Measurements from ENCODE around the gene MYLK4. TPM values are rescaled to one million over a fixed set of nuclear protein-coding genes. Genes with fewer than 3 reads are reported as not detected.

MYLK4 gene
- total RNA-seq = 0.41 TPM

DNA sequence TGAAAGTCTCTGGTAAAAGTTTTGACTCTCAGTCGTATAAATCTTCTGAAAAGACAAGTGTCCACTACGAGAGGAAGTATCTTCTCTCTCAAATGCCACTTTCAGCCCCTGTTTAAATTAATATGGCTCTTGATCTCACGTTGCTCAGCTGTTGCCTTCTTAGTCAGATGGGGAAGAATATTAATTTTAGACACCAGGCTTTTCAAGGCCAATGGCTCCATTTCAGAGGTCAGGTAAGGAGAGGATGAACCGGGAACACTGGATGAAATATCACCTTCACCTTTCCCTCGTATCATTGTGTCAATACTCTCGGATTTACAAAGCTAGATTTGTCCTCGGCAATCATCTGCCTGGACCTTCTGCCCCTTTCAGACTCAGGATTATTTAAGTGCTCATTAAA, at the start of gene MYLK4:
MYLK4 (minus strand) TSS at position 91 of the 400 bp plus-strand sequence. CDS start 1,628 bp downstream, outside the sequence.
- FAIRE-seq (no peak), DNase-seq (ENCODE audit: low spot score in 2 of 2) (no peak)

DNA sequence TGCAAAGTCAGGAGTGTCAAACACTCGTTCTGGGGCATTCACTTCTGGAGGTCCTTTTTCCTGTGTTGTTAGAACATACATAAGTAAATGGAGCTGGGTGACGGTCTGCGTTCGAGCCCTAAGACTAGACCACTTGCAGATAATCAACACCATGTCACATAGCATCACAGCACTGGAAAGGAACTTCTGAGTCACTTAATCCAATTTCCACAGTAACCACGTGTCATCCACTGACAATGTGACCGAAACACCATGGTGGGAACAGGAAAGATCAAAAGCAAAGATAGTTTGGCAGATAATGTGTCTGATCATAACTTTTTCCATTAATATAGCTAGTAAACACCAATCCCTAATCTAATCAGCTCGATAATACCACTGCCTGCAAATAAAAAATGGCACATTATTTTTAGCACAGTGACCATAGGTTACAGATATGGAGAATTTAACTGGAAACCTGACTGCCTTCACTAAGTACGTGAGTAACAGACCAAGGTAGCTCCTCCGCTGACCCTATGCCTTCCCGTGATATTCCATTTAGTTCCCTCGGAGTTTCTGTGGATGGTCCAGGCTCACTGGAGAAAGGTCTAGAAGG, 49.3 kb upstream of the MYLK4 start:
- no peak for FAIRE-seq
- no peak for DNase-seq (ENCODE audit: low spot score in 2 of 2)

DNA sequence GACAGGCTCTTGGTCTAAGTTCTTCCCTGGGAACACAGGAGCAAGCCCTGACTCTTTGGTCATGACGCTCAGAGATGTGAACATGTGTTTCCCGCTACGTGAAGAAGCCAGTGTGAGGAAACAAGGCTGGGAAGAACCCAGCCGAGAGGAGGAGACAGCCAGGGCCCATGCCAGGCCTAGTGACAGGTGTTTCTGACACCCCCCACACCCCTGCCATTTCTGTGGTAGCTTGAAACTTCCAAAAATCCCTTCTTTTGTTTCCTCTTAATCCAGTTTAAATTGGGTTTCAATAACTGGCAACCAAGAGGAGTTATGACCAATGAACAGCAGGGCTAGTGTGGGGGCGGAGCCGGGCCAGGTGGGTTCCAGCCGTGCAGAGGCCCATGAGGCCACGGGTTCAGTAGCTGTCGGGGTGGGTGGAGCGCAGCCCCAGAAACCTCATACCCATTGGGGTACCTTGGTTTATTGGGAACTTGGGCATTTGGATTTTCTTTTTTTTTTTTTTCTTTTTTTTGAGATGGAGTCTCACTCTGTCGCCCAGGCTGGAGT, 47.9 kb upstream of the MYLK4 start:
- no peak for FAIRE-seq
- no peak for DNase-seq (ENCODE audit: low spot score in 2 of 2)

DNA sequence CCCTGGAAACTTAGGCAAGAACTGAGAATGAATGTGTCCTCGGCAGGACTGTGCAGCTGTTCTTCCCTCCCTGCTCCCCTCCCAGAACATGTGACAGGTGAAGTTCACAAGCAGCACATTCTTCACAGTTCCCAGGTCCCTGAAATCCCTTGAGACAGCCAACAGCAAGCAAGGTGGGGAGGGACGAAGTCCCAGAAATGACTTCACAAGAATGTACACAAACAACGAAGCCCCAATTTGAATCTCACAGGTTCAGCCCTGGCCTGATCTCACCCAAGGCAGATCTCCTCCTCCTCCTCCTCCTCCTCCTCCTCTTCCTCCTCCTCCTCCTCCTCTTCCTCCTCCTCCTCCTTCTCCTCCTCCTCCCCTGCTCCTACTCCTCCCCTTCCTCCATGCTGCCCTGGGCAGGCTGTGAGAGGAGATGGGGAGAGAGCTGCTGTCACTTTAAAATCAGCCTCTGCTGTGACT, 46.9 kb upstream of the MYLK4 start:
- no peak for DNase-seq (ENCODE audit: low spot score in 2 of 2)
- no peak for FAIRE-seq

DNA sequence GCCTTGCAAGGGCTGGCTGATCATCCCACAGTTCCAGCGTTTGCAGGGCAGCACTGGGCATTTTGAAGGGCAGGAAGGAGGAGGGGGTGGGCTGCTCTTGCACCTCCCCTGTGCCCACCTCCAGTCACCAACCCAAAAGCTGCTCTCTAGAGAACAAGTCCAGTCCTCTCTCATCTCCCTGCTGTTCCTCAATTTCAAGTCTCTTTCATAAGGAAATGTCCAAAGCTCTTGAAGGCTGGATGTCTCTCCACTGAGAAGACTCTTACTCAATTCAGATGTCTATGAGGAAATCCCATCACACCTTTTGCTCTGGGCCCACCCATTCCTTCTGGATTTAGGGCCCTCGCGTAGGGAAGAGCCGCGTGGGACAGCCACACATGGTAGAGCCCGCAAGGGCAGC, 46.1 kb upstream of the MYLK4 start:
- no peak for DNase-seq (ENCODE audit: low spot score in 2 of 2)
- FAIRE-seq = no peak

DNA sequence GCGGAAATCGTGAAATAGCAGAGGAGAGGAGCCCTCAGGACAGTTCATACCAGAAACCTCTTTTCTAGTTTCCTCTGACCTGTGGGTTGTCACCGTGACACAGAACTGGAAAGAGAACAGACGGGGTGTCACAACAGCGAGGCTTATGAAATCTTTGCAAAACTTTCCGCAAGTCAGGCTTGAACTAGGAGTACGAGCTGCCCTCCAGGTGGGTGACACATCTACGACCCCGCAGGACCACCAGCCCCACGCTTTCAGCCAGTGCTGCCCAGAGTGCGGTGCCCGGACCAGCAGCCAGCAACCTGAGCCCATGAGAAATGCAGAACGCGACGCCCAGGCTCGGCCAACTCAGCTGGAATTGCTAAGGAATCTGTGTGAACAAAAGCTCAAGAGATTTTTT, 45.2 kb upstream of the MYLK4 start:
- no peak for DNase-seq (ENCODE audit: low spot score in 2 of 2)
- FAIRE-seq = no peak

DNA sequence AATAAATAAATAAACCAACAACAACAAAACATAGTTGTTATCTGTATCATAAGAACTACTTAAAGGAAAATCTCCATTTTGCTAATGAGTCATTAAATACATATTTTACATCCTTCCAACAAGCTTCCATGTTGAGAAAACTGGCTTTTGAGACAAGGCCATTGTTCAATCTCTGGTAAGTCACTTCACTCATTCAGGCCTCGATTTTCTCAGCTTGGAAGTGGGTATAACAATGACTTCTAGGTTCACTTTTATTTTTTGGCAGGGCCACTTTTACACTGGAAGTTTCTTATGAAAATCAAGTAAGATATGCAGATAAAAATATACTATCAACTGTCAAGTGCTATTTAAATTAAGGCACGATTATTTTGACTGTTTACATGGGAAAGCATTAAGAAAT, 44.4 kb upstream of the MYLK4 start:
- DNase-seq (ENCODE audit: low spot score in 2 of 2) = no peak
- no peak for FAIRE-seq

DNA sequence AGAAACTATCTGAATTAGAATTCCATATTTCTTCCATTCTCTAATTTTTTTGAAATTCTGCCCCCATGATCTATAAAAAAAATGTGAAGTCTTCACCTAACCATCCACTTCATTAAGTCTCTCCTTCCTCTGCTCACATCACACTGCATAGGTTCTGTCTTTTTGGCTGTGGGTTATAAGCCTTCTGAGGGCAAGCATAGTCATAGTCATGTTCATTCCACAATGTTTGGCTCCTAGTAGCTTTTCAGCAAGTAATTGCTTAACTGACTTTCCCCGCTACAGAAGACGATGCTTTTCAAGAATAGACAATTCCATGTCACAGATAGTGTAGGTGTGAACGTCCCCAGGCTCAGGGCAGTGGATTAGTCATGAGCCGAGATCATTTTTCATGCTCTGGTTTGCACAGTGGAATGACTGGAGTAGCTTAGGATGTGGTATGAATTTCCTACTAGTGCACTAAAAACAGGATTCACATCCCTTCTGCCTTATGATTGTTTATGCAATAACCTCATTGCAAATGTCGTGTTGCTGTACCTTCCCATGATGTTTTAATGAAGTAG, 43.5 kb upstream of the MYLK4 start:
- no peak for FAIRE-seq

DNA sequence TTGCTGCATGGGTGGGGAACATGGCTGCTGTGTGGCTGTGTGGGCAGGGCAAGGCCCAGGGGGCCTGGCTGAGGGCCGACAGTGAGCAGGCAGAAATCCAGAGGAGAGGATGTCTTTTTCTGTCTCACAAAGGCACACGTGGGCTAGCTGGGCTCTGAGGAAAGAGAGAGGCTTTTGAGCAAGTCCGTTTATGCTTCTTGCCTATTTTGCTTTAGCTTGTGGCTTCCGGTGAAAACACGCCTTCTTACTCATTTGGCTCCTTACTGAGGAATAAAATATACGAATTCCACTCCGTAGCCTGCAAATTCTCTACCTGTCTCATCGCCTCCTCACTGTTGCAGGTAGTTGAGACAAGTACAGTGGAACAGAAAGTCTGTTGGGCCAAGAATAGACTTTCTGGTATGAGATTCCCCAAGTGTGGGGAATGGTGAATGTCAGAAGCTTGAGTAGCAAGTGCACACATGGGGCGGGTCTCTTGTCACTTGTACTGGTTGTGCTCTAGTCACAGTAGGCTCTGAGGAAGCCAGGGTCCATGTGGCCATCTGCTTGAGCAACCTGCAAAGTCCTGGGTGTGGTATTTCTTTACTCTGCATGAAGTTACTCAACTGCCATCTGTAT, 42.9 kb upstream of the MYLK4 start:
- no peak for FAIRE-seq
- DNase-seq (ENCODE audit: low spot score in 2 of 2) = peak in 1 of 2 donors; percentile 46

More for the DNA sequence above, 43.5 kb upstream of the MYLK4 start:
- DNase-seq (ENCODE audit: low spot score in 2 of 2) = no peak

DNA sequence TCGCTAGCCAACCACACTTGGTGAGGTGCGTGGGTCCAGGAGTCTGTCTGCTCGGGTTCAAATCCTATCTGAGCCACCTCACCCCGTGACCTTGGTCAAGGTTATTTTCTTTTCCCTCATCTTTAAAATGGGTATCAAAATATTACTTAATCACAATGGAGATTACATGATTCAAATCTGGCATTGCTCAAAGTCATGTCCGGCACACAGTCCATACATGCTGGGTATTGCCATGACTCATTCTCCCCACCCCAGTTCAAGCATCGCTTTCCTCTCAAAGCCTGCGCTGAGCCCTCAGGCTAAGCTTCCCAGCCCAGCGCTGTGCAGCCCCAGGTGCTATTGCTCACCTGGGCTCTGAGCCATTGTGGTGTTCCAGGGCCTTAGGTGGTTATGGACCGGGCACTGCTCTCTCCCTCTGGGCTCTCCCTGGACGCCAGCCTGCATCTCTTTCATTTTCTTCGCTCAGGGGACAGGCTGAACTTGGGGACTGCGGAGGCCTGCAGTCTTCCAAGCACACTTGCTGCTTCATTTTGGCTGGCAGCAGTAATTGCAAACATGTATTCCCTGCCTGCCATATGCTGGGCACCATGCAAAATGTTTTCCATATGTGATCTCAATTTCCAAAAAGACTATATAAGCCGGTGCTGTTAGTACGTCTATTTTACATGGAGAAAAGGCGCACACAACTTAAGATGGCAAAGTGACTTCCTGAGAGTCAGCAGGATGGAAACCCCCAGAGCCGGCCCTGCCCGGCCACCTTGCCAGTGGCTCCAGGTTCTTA, 41.8 kb upstream of the MYLK4 start:
- no peak for FAIRE-seq
- no peak for DNase-seq (ENCODE audit: low spot score in 2 of 2)

DNA sequence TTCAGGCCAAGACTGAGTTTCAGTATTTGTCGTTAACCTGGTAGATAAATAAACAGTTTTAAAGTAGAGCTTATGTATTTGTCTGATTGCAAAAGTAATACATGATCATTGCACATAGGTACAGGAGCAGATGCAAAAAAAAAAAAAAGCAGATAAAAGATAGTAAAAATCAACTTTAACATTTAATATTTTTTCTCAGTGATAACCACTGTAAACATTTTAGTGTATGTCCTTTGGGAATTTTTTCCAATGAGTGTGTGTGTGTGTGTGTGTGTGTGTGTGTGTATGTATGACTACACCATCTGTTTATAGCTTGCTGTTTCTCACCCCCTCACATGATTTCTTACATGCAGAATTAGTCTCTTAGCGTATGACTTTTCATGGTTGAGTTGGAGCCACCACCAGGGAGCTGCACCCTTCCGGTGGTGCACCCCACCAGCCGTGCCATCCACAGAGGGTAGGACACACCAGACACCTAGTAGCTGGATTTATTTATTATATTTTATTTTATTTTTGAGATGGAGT, 40.8 kb upstream of the MYLK4 start:
- FAIRE-seq = no peak
- DNase-seq (ENCODE audit: low spot score in 2 of 2) = no peak

DNA sequence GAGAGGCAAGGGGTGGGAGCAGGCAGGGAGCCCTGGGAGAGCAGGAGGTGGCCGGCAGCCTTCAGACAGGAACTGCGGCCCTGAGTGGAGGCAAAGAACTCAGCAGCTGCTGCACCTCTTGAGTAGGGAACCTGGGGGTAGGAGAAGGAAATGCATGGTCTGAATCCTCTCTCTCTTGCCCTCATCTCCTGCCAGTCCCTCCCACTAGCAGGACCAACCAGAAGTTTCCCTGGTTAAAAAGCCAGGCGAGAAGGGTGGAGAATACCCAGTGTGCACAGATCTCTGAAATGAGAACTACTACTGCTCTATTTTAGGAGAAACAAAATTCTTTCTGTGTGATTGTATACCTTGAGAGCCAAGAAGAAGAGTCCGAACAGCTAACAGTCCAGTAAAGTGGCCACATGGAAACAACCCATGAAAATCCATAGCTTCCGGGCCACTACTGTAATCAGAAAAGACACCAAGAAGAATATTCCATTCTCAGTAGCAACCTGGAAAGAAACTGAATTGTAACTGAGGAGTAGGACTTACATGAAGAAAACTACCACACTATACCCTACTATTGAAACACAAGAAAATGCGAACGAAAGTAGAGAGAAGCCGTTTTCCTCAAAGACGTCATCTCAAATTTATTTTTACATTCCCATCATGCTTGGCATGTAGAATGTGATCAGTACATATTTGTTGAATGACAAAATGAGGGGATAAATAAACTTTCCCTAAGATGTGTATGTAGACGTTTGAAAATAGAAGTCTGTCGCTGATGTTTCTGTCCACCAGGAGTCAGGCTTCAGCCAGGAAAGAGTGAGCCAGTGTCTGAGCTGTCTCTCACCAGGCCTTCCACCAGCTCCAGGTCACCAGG, 40.1 kb upstream of the MYLK4 start:
- DNase-seq (ENCODE audit: low spot score in 2 of 2) (peak; percentile 51 to 64), FAIRE-seq (no peak)

DNA sequence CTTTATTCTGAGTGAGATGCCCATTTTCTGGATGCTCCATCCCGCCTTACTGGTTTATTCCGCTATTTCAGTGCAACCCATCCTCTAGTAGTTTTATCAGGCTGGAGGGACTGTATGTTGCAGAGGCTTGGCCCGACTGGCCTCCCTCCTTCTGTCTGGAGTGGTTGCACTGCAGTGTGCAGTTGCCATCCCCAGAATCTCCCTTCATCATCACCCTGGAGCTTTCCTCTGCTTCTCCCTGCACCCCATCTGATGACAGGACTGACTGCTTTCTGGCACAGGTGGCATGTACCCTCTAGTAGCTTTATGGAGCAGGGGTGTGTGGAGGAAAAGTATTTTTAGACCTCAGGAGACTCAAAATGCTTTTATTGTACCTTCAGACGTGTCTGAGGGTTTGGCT, 35.5 kb upstream of the MYLK4 start:
- no peak for FAIRE-seq

DNA sequence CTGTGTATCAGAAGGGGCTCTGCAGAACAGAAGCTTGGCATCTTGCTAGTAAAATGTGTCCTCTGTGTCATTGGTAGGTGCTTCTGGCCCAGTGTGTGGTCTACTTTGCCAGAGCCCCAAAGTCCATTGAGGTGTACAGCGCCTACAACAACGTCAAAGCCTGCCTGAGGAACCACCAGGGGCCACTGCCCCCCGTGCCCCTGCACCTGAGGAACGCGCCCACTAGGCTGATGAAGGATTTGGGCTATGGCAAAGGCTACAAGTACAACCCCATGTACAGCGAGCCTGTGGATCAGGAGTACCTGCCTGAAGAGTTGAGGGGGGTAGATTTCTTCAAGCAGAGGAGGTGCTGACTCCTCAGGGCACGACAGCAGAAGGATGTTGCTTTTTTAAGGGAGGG, 34.2 kb upstream of the MYLK4 start:
- DNase-seq (ENCODE audit: low spot score in 2 of 2) = no peak
- FAIRE-seq = no peak

More for the DNA sequence above, 35.5 kb upstream of the MYLK4 start:
- DNase-seq (ENCODE audit: low spot score in 2 of 2) = no peak

DNA sequence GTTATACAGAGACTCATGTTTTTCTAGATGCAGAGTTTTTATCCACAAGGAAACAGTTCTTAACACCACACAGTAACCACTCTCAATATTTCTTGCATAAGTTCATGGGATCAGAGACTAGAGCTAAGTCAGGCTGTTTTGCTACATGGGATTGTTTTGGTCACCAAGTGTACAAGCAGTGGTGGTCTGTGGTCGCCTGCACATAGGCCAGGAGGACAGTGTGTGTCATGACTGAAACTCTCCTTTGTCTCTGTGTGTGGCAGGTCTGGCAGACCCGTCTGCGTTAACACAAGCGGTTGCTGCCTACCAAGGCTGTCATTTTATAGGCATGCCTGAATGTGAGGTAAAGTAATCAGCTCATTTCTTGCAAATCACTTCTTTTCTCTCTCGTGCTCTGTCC, 33.3 kb upstream of the MYLK4 start:
- FAIRE-seq (no peak), DNase-seq (ENCODE audit: low spot score in 2 of 2) (no peak)

DNA sequence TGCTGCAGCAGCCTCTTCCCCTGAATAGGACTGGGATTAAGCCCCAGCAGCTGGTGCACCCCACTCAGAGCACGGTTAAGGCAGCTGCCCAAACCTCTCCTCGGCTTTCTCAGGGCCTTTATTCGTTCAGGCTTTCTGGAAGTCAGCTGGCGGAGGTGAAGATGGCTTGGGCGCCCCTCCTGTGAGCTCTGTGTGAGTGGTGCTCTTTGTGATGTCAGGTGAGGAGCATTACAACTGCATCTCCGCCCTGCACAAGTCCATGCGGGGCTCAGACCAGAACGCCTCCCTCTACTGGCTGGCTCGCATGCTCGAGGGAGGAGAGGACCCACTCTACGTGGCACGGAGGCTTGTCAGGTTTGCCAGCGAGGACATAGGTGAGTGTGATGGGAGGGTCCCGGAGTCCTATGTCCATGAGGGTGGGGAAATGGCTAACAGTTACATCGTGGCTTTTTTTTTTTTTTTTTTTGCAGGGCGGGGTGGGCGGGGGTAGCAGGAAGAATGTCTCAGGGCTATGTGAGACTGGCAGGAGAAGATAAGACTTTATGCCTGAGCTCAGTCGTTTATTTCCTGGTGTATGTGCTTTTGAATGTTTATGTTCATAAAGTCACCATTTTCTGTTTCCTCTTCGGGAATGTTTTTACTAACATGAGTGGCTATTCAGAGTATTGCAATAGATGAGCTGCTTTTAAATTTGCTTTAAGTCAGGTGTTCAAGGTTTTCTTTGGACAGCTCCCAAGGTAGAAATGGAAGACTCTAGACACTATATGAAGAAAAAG, 32.7 kb upstream of the MYLK4 start:
- no peak for FAIRE-seq
- DNase-seq (ENCODE audit: low spot score in 2 of 2) = no peak

DNA sequence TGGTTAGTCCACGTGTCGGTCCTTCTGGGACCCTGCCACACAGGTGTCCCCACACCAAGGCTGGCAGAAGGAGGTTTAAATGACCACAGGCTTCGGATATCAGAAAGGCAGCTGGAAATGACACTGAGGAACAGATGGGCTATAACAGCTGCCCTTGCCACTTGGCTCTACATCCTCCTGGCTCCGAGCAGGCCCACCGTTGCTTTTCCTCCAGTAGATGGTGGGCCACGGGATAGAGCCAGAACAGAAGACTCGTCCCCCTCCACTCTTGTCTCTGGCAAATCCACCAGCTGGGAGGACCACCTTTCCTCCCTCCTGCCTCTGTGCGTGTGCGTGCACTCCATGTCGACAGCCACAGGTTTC, 32.1 kb upstream of the MYLK4 start:
- FAIRE-seq (no peak), DNase-seq (ENCODE audit: low spot score in 2 of 2) (no peak)

DNA sequence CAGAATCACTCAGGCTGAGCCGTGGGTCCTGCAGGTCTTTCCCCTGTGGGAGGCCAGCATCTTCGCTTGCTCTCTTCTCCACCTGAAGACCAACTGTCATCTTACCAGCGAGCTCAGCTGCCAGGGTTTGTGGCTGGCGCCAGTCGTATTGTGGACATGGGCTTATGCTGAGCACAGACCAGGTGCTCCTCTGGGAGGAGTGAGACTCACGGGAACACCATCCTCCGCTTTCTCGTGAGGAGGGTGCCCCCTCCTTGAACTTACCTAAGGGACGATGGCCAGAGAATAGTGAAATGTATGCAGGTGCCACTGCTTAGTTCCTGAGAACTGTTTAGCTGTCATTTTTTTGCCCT, 31.6 kb upstream of the MYLK4 start:
- no peak for FAIRE-seq

DNA sequence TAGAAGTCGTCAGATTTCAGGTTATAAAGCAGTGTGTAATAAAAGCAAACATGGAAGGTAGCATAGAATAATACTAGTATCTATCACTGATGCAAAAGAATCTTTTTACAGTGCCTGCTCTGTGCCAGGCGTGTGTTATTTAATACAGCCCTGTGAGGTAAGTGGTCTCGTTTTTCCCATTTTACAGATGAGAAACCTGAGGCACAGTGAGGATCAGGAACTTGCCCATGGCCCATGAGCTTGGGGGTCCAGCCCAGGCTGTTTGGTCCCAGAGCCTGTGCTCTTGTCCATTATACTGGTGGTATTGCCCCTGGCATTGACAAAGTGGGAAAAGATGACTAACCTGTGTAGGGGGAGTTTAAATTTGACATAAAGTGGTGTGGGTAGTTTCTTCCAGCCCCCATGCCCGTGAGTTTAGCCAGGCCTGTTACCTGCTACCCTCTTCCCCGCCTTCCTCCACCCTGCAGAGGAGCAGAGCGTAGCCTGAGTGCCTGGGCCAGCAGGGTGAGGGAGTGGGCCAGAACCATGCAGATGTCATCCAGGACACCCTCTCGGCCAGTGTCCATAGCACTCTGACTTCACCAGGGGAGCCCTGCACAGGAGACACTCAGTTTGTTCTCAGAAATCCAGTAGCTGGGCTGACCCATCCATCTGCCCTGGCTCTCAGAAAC, 31.1 kb upstream of the MYLK4 start:
- DNase-seq (ENCODE audit: low spot score in 2 of 2) (no peak), FAIRE-seq (no peak)

More for the DNA sequence above, 31.6 kb upstream of the MYLK4 start:
- DNase-seq (ENCODE audit: low spot score in 2 of 2) = no peak
